NCI-H1436 treated with DMSO at 0.1 percent for 48 hours (cell line): ENCODE data around the gene ANP32A.
"Not testable (repeated sequence)": the region's sequence is repeated elsewhere in the genome, so short reads cannot be mapped to it uniquely, and the experiment has no call there.

ENCODE experiments used
- DNase-seq: peaks from one replicate; lab custom pipeline; 2025; lab: John Stamatoyannopoulos, UW

Gene ANP32A

GRCh38 chr15:68781766-68782588, 38.7 kb downstream of the ANP32A start:
- no peak for DNase-seq

- no peak for DNase-seq
Measured at GRCh38 chr15:68781217-68781616, 39.5 kb downstream of the ANP32A start.

- no peak for DNase-seq
Measured at GRCh38 chr15:68778876-68779275, 41.8 kb downstream of the ANP32A start.

GRCh38 chr15:68776477-68777270, 44.0 kb downstream of the ANP32A start:
- no peak for DNase-seq

- DNase-seq, result no peak
Measured at GRCh38 chr15:68775671-68776476, 44.8 kb downstream of the ANP32A start.

GRCh38 chr15:68775236-68775577, 45.5 kb downstream of the ANP32A start:
- no peak for DNase-seq

GRCh38 chr15:68774521-68775235, 46.0 kb downstream of the ANP32A start:
- DNase-seq, result no peak

- DNase-seq, result no peak
Measured at GRCh38 chr15:68774120-68774519, 46.6 kb downstream of the ANP32A start.

- DNase-seq, result no peak
Measured at GRCh38 chr15:68773036-68773435, 47.7 kb downstream of the ANP32A start.

GRCh38 chr15:68770216-68770615, 50.5 kb downstream of the ANP32A start:
- DNase-seq, result no peak

GRCh38 chr15:68769702-68770101, 51.0 kb downstream of the ANP32A start:
- DNase-seq, result no peak

- DNase-seq, result no peak
Measured at GRCh38 chr15:68768321-68768720, 52.4 kb downstream of the ANP32A start.

GRCh38 chr15:68767833-68768232, 52.9 kb downstream of the ANP32A start:
- DNase-seq, result no peak

GRCh38 chr15:68765602-68766368, 54.9 kb downstream of the ANP32A start:
- no peak for DNase-seq

GRCh38 chr15:68764090-68764489, 56.6 kb downstream of the ANP32A start:
- no peak for DNase-seq

- no peak for DNase-seq
Measured at GRCh38 chr15:68763063-68763462, 57.6 kb downstream of the ANP32A start.

- not testable (repeated sequence) for DNase-seq
Measured at GRCh38 chr15:68759982-68760579, 60.6 kb downstream of the ANP32A start.

- DNase-seq, result no peak
Measured at GRCh38 chr15:68755731-68756130, 65.0 kb downstream of the ANP32A start.

- no peak for DNase-seq
Measured at GRCh38 chr15:68751622-68752021, 69.1 kb downstream of the ANP32A start.

- DNase-seq, result no peak
Measured at GRCh38 chr15:68749793-68750192, 70.9 kb downstream of the ANP32A start.

GRCh38 chr15:68749365-68749764, 71.3 kb downstream of the ANP32A start:
- DNase-seq, result no peak
